GM23338 (cell line): ENCODE data around the gene TMEM200A. TPM values are rescaled to one million over a fixed set of nuclear protein-coding genes. Genes with fewer than 3 reads are reported as not detected.
A peak's percentile ranks its signal among the peaks of the same experiment; 100 is the strongest.

Experiments
- ATAC-seq: fragments of 200-7000 bp; cut with Tn5 transposase; 3 replicates; pipeline ENCODE4 v1.9.1; 2020
- DNase-seq: peaks from one replicate; pipeline ENCODE4 v3.0.0-alpha.2; 2015; ENCODE audit warnings: low spot score
- H2AFZ ChIP-seq: fragments of 200-600 bp; sonication (generic); 2 replicates; pipeline ENCODE4 v1.8.0; 2016; ENCODE audit warnings: antibody characterized with exemption, mild to moderate bottlenecking, moderate library complexity
- H3F3A ChIP-seq: fragments of 200-600 bp; sonication (generic); replicated peaks from 2 replicates; pipeline ENCODE4 v1.8.0; 2017; ENCODE audit warnings: antibody characterized with exemption, mixed run types, low read depth
- H3K27ac ChIP-seq: fragments of 200-600 bp; sonication (generic); 2 replicates; pipeline ENCODE4 v1.6.1; 2016; ENCODE audit warnings: low read depth
- H3K27me3 ChIP-seq: fragments of 200-600 bp; sonication (generic); 2 replicates; pipeline ENCODE4 v1.8.0; 2016; ENCODE audit warnings: mild to moderate bottlenecking, mixed run types, moderate library complexity; ENCODE audit not compliant: insufficient read depth
- H3K36me3 ChIP-seq: fragments of 200-600 bp; sonication (generic); 2 replicates; pipeline ENCODE4 v1.8.0; 2016; ENCODE audit warnings: mild to moderate bottlenecking; ENCODE audit not compliant: insufficient read depth
- H3K4me1 ChIP-seq: fragments of 200-600 bp; sonication (generic); 2 replicates; pipeline ENCODE4 v1.8.0; 2016; ENCODE audit warnings: mild to moderate bottlenecking, moderate library complexity; ENCODE audit not compliant: insufficient read depth
- H3K4me2 ChIP-seq: fragments of 200-600 bp; sonication (generic); 2 replicates; pipeline ENCODE4 v1.7.1; 2017; ENCODE audit warnings: mixed run types
- H3K4me3 ChIP-seq: fragments of 200-600 bp; sonication (generic); 2 replicates; pipeline ENCODE4 v1.6.1; 2016; ENCODE audit warnings: mixed run types
- H3K79me2 ChIP-seq: fragments of 200-600 bp; sonication (generic); replicated peaks from 2 replicates; pipeline ENCODE4 v1.8.0; 2017; ENCODE audit warnings: mild to moderate bottlenecking; ENCODE audit not compliant: insufficient read depth
- H3K9me2 ChIP-seq: fragments of 200-600 bp; sonication (generic); 2 replicates; pipeline ENCODE4 v1.8.0; 2017; ENCODE audit not compliant: insufficient read depth
- H4K20me1 ChIP-seq: fragments of 200-600 bp; sonication (generic); replicated peaks from 2 replicates; pipeline ENCODE4 v1.8.0; 2017; ENCODE audit warnings: mild to moderate bottlenecking; ENCODE audit not compliant: insufficient read depth
- H3K27ac Mint-ChIP-seq: 2 replicates; pipeline ENCODE4 v1.8.0; 2020; ENCODE audit warnings: inconsistent platforms, mild to moderate bottlenecking, moderate library complexity, mixed read lengths
- H3K27me3 Mint-ChIP-seq: 3 replicates; pipeline ENCODE4 v1.8.0; 2022; ENCODE audit warnings: low read depth, mild to moderate bottlenecking, moderate library complexity, mixed read lengths, inconsistent platforms; ENCODE audit not compliant: insufficient read depth, poor library complexity
- H3K36me3 Mint-ChIP-seq: 3 replicates; pipeline ENCODE4 v1.8.0; 2021; ENCODE audit warnings: low read depth, mild to moderate bottlenecking, inconsistent platforms, moderate library complexity, mixed read lengths
- H3K4me1 Mint-ChIP-seq: 3 replicates; pipeline ENCODE4 v1.8.0; 2020; ENCODE audit warnings: mild to moderate bottlenecking, inconsistent platforms, mixed read lengths
- H3K4me3 Mint-ChIP-seq: 3 replicates; pipeline ENCODE4 v1.8.0; 2021; ENCODE audit warnings: moderate library complexity, mild to moderate bottlenecking, inconsistent platforms, mixed read lengths
- H3K9me3 Mint-ChIP-seq: 3 replicates; pipeline ENCODE4 v1.8.0; 2020; ENCODE audit warnings: moderate library complexity, mild to moderate bottlenecking, inconsistent platforms, mixed read lengths
- CREB1 ChIP-seq: fragments of 250-450 bp; sonication (Bioruptor Pico); IDR thresholded peaks from 2 replicates; pipeline ENCODE4 v1.5.0; 2020; ENCODE audit warnings: low read depth, mild to moderate bottlenecking, moderate library complexity
- EZH2 ChIP-seq: fragments of 200-600 bp; sonication (generic); IDR thresholded peaks from one replicate; pipeline ENCODE4 v1.8.0; 2017; ENCODE audit warnings: antibody characterized with exemption, mild to moderate bottlenecking, low read depth; ENCODE audit not compliant: unreplicated experiment
- JUNB ChIP-seq: IDR thresholded peaks from one replicate; pipeline ENCODE4 v1.6.1; 2016; ENCODE audit warnings: antibody characterized with exemption; ENCODE audit not compliant: unreplicated experiment
- STAT1 ChIP-seq: IDR thresholded peaks from one replicate; pipeline ENCODE4 v1.6.1; 2016; ENCODE audit warnings: antibody characterized with exemption; ENCODE audit not compliant: unreplicated experiment
- ZNF114 ChIP-seq: fragments of 250-450 bp; sonication (Bioruptor Pico); IDR thresholded peaks from 2 replicates; pipeline ENCODE4 v1.5.0; 2020; ENCODE audit warnings: mild to moderate bottlenecking, moderate library complexity
- polyA plus RNA-seq: library from polyadenylated mRNA; unstranded; fragments of >200 nt; fragmentation: Nextera tagmentation; extraction: Ambion mirVana; gene quantifications from 2 replicates; pipeline ENCODE4 v1.2.1, GENCODE V29; 2016
- total RNA-seq: library from RNA; depleted of rRNA; stranded (reverse); fragments of >200 nt; shearing (Covaris generic); gene quantifications from 2 replicates; pipeline ENCODE4 v1.2.3, GENCODE V29; 2014
- TF ChIP-seq, protein P1 (sequence below), 2 experiments: fragments of 200-600 bp in 1 of 2; sonication (generic) in 1 of 2; conservative IDR thresholded peaks; 2 replicates each; pipeline versions ENCODE4 v1.5.1 to v1.6.1; 2016 to 2017; ENCODE audit warnings: antibody characterized with exemption in 2 of 2, low read depth in 2 of 2, mild to moderate bottlenecking in 2 of 2, moderate library complexity in 1 of 2
- TF ChIP-seq, protein P2 (sequence below): fragments of 250-450 bp; sonication (Bioruptor Pico); IDR thresholded peaks from 2 replicates; pipeline ENCODE4 v1.5.0; 2020; ENCODE audit warnings: mild to moderate bottlenecking, moderate library complexity
- TF ChIP-seq, protein P3 (sequence below): IDR thresholded peaks from 2 replicates; pipeline ENCODE4 v1.6.1; 2016; ENCODE audit warnings: antibody characterized with exemption

Gene TMEM200A
- total and polyA plus RNA-seq, 2 experiments from 2014 or later, result 7.1 to 22.7 TPM

DNA sequence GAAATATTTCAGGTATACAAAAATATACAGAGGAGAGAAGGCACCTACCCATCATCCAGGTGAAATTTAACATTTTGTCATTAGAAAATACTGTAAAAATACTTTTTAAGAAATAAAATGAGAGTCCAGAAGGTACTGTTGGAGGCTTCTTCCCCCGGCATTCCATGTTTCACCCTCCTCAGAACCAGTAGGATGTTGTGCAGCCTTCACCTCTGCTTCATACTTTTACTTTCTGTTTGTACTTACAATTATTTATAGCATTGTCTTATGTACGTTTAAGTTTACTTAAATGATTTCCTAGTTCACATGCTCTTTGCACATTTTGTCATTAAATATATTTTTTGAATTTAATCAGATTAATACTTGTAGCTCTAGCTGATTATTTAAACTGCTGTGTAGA lies 30.9 kb downstream of the TMEM200A start:
- Histone ChIP-seq H3K27ac (no peak overlapping the region), H3K9me2 (no peaks in the 10 kb centered on the region), H4K20me1 (no peaks in the 10 kb centered on the region; the same call in 1 of the 2 replicates), H3K27me3 (no peaks in the 10 kb centered on the region), H2AFZ (no peak overlapping the region), H3F3A (no peaks in the 10 kb centered on the region), H3K4me3 (no peak overlapping the region), H3K36me3 (no peaks in the 10 kb centered on the region), H3K4me2 (no peak overlapping the region), H3K79me2 (no peaks in the 10 kb centered on the region; the same call in 1 of the 2 replicates), H3K4me1 (no peaks in the 10 kb centered on the region)
- TF ChIP-seq, protein P1, sequence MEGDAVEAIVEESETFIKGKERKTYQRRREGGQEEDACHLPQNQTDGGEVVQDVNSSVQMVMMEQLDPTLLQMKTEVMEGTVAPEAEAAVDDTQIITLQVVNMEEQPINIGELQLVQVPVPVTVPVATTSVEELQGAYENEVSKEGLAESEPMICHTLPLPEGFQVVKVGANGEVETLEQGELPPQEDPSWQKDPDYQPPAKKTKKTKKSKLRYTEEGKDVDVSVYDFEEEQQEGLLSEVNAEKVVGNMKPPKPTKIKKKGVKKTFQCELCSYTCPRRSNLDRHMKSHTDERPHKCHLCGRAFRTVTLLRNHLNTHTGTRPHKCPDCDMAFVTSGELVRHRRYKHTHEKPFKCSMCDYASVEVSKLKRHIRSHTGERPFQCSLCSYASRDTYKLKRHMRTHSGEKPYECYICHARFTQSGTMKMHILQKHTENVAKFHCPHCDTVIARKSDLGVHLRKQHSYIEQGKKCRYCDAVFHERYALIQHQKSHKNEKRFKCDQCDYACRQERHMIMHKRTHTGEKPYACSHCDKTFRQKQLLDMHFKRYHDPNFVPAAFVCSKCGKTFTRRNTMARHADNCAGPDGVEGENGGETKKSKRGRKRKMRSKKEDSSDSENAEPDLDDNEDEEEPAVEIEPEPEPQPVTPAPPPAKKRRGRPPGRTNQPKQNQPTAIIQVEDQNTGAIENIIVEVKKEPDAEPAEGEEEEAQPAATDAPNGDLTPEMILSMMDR (conservative IDR thresholded peaks at IDR 0.05; ENCODE audit: low read depth in 2 of 2), result no peak
- no peak for TF ChIP-seq JUNB
- no peak for TF ChIP-seq EZH2
- H3K27ac Mint-ChIP-seq, result no peak overlapping the region
- DNase-seq (no peak), ATAC-seq (no peak)
- no peak overlapping the region for H3K4me3 Mint-ChIP-seq
- no peaks in the 10 kb centered on the region; the same call in 2 of the 3 replicates for H3K36me3 Mint-ChIP-seq
- H3K4me1 Mint-ChIP-seq, result no peaks in the 10 kb centered on the region
- no peaks in the 10 kb centered on the region for H3K9me3 Mint-ChIP-seq
- no peaks in the 10 kb centered on the region for H3K27me3 Mint-ChIP-seq

DNA sequence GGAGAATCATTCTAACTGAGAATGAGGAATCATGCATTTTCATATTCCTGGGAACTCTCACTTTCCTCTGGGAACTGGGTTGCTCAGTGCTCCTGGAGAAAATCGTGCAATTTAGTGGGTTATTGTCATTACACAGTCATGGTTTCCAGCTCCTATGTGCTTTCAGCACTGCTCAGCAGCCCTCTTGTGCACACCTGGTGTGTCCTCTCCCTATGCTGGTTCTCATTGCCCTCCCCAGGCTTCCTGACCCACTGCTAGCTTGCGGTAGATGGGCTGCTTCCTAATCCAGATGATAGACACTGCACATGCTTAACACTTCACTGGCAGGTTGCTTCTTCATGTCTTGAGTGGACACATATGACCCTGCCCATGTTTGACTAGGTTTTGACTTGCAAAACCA lies 39.7 kb downstream of the TMEM200A start:
- TF ChIP-seq STAT1 (no peak), ZNF114 (CRISPR knock-in tag) (no peak), EZH2 (no peak), JUNB (no peak), CREB1 (CRISPR knock-in tag) (no peak)
- H3K9me3 Mint-ChIP-seq, result no peaks in the 10 kb centered on the region
- H3K4me1 ChIP-seq, result peaks cover 32% of the 10 kb centered on the region
- no peaks in the 10 kb centered on the region for H3F3A ChIP-seq
- H3K4me3 Mint-ChIP-seq, result no peak overlapping the region
- no peak overlapping the region for H3K4me2 ChIP-seq
- DNase-seq (no peak), ATAC-seq (peak; percentile 48; the same call in 2 of the 3 replicates)
- peaks cover 29% of the 10 kb centered on the region for H3K79me2 ChIP-seq
- H3K27ac ChIP-seq, result no peak overlapping the region
- no peaks in the 10 kb centered on the region for H3K36me3 Mint-ChIP-seq
- H3K4me3 ChIP-seq, result no peak overlapping the region
- H3K27ac Mint-ChIP-seq, result peak overlapping the region; percentile 85
- no peaks in the 10 kb centered on the region for H3K27me3 Mint-ChIP-seq
- no peak overlapping the region for H2AFZ ChIP-seq
- peaks cover 38% of the 10 kb centered on the region for H3K4me1 Mint-ChIP-seq
- no peaks in the 10 kb centered on the region for H3K36me3 ChIP-seq
- H3K9me2 ChIP-seq, result 0 out of 2 replicates have a peak, but pooled peaks cover 2% of the 10 kb centered on the region
- H3K27me3 ChIP-seq, result no peaks in the 10 kb centered on the region
- no peaks in the 10 kb centered on the region for H4K20me1 ChIP-seq

DNA sequence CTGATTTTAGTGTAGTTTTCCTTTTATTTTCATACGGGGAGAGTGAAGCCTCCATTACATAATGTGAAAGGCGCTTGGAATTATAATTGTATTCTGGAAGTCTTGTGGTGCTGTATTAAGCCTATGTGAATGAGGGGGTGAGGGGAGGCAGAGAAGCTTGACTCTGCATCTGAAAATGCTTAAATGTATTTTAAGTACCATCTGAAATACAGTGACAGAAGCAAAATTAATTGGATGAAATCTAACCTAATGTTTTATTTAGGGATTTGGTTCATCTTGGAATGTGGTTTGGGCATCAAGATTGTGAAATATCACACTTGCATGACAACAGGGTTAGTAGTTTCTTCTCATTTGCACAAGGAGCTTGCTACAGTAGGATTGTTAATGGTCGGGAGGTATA lies 41.2 kb downstream of the TMEM200A start:
- Histone ChIP-seq H3K4me2 (peak overlapping the region; percentile 64), H3K27me3 (no peaks in the 10 kb centered on the region), H3K4me1 (peaks cover 32% of the 10 kb centered on the region), H2AFZ (no peak overlapping the region), H3K79me2 (peaks cover 40% of the 10 kb centered on the region), H3K9me2 (0 out of 2 replicates have a peak, but pooled peaks cover 2% of the 10 kb centered on the region), H3K36me3 (no peaks in the 10 kb centered on the region), H3K27ac (peak overlapping the region; percentile 71), H4K20me1 (no peaks in the 10 kb centered on the region), H3F3A (no peaks in the 10 kb centered on the region), H3K4me3 (peak overlapping the region; percentile 6; the same call in 1 of the 2 replicates)
- Mint-ChIP-seq H3K27ac (peak overlapping the region; percentile 73), H3K27me3 (no peaks in the 10 kb centered on the region), H3K4me3 (peak overlapping the region; percentile 23), H3K36me3 (peaks cover 8% of the 10 kb centered on the region), H3K4me1 (peaks cover 38% of the 10 kb centered on the region), H3K9me3 (peaks cover 6% of the 10 kb centered on the region)
- DNase-seq (no peak), ATAC-seq (peak; percentile 59)
- TF ChIP-seq, protein P2, sequence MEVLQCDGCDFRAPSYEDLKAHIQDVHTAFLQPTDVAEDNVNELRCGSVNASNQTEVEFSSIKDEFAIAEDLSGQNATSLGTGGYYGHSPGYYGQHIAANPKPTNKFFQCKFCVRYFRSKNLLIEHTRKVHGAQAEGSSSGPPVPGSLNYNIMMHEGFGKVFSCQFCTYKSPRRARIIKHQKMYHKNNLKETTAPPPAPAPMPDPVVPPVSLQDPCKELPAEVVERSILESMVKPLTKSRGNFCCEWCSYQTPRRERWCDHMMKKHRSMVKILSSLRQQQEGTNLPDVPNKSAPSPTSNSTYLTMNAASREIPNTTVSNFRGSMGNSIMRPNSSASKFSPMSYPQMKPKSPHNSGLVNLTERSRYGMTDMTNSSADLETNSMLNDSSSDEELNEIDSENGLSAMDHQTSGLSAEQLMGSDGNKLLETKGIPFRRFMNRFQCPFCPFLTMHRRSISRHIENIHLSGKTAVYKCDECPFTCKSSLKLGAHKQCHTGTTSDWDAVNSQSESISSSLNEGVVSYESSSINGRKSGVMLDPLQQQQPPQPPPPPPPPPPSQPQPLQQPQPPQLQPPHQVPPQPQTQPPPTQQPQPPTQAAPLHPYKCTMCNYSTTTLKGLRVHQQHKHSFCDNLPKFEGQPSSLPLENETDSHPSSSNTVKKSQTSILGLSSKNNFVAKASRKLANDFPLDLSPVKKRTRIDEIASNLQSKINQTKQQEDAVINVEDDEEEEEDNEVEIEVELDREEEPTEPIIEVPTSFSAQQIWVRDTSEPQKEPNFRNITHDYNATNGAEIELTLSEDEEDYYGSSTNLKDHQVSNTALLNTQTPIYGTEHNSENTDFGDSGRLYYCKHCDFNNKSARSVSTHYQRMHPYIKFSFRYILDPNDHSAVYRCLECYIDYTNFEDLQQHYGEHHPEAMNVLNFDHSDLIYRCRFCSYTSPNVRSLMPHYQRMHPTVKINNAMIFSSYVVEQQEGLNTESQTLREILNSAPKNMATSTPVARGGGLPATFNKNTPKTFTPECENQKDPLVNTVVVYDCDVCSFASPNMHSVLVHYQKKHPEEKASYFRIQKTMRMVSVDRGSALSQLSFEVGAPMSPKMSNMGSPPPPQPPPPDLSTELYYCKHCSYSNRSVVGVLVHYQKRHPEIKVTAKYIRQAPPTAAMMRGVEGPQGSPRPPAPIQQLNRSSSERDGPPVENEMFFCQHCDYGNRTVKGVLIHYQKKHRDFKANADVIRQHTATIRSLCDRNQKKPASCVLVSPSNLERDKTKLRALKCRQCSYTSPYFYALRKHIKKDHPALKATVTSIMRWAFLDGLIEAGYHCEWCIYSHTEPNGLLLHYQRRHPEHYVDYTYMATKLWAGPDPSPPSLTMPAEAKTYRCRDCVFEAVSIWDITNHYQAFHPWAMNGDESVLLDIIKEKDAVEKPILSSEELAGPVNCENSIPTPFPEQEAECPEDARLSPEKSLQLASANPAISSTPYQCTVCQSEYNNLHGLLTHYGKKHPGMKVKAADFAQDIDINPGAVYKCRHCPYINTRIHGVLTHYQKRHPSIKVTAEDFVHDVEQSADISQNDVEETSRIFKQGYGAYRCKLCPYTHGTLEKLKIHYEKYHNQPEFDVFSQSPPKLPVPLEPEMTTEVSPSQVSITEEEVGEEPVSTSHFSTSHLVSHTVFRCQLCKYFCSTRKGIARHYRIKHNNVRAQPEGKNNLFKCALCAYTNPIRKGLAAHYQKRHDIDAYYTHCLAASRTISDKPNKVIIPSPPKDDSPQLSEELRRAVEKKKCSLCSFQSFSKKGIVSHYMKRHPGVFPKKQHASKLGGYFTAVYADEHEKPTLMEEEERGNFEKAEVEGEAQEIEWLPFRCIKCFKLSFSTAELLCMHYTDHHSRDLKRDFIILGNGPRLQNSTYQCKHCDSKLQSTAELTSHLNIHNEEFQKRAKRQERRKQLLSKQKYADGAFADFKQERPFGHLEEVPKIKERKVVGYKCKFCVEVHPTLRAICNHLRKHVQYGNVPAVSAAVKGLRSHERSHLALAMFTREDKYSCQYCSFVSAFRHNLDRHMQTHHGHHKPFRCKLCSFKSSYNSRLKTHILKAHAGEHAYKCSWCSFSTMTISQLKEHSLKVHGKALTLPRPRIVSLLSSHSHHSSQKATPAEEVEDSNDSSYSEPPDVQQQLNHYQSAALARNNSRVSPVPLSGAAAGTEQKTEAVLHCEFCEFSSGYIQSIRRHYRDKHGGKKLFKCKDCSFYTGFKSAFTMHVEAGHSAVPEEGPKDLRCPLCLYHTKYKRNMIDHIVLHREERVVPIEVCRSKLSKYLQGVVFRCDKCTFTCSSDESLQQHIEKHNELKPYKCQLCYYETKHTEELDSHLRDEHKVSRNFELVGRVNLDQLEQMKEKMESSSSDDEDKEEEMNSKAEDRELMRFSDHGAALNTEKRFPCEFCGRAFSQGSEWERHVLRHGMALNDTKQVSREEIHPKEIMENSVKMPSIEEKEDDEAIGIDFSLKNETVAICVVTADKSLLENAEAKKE, result no peak
- TF ChIP-seq EZH2, result no peak
- TF ChIP-seq, protein P3, sequence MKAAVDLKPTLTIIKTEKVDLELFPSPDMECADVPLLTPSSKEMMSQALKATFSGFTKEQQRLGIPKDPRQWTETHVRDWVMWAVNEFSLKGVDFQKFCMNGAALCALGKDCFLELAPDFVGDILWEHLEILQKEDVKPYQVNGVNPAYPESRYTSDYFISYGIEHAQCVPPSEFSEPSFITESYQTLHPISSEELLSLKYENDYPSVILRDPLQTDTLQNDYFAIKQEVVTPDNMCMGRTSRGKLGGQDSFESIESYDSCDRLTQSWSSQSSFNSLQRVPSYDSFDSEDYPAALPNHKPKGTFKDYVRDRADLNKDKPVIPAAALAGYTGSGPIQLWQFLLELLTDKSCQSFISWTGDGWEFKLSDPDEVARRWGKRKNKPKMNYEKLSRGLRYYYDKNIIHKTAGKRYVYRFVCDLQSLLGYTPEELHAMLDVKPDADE, result no peak
